OCI-LY1 (cell line): ENCODE measurements around the gene MNT.

Experiments
- EZH2 ChIP-seq: fragments of 200-600 bp; sonication (generic), shearing (Covaris generic); IDR thresholded peaks from 2 replicates; pipeline ENCODE4 v1.8.0; 2017; ENCODE audit warnings: borderline replicate concordance, mixed run types, mild to moderate bottlenecking, antibody characterized with exemption, low read length, moderate library complexity, mixed read lengths
- TF ChIP-seq, protein P1 (sequence below): fragments of 200-600 bp; sonication (generic), shearing (Covaris generic); IDR thresholded peaks from 2 replicates; pipeline ENCODE4 v1.5.1; 2017; ENCODE audit warnings: mild to moderate bottlenecking, antibody characterized with exemption, low read length, moderate library complexity, mixed read lengths

DNA sequence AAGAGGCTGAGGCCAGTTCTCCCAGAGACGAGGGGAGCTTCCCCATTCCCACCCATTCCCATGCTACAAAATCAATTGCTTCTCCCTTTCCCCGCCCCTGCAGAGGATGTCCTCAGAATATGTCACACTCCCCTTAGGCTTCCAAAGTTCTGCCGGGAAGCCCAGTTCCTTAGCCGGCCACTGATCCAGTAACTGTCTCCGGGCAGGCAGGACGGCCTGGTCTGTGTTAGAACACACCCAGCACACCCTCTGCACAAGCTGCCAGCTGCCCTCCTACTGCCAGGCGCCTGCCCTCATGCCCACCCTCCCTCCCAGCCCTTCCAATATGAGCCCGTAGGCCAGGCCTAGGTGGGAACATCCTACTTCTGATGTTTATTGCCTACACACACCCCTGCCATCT lies 32.5 kb downstream of the MNT start:
- TF ChIP-seq EZH2 = no peak
- TF ChIP-seq, protein P1, sequence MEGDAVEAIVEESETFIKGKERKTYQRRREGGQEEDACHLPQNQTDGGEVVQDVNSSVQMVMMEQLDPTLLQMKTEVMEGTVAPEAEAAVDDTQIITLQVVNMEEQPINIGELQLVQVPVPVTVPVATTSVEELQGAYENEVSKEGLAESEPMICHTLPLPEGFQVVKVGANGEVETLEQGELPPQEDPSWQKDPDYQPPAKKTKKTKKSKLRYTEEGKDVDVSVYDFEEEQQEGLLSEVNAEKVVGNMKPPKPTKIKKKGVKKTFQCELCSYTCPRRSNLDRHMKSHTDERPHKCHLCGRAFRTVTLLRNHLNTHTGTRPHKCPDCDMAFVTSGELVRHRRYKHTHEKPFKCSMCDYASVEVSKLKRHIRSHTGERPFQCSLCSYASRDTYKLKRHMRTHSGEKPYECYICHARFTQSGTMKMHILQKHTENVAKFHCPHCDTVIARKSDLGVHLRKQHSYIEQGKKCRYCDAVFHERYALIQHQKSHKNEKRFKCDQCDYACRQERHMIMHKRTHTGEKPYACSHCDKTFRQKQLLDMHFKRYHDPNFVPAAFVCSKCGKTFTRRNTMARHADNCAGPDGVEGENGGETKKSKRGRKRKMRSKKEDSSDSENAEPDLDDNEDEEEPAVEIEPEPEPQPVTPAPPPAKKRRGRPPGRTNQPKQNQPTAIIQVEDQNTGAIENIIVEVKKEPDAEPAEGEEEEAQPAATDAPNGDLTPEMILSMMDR = no peak
